Neural cell (in vitro differentiated cells): ENCODE results near the gene KIFC3.

Source experiments
- CTCF ChIP-seq: fragments of 450-650 bp; IDR thresholded peaks from 2 replicates; pipeline ENCODE4 v1.5.1; 2014; ENCODE audit warnings: antibody characterized with exemption, mild to moderate bottlenecking, moderate library complexity; ENCODE audit not compliant: poor library complexity, severe bottlenecking
- EP300 ChIP-seq: fragments of 450-650 bp; conservative IDR thresholded peaks from 2 replicates; pipeline ENCODE4 v1.6.1; 2014; ENCODE audit warnings: antibody characterized with exemption, mild to moderate bottlenecking, moderate library complexity; ENCODE audit not compliant: poor library complexity, severe bottlenecking
- RAD21 ChIP-seq: fragments of 450-650 bp; conservative IDR thresholded peaks from 2 replicates; pipeline ENCODE4 v1.6.1; 2014; ENCODE audit warnings: antibody characterized with exemption, mild to moderate bottlenecking, moderate library complexity

GRCh38 chr16:57798953-57799599, 3.2 kb downstream of the KIFC3 start:
- TF ChIP-seq RAD21: no peak
- no peak for TF ChIP-seq CTCF
- no peak for TF ChIP-seq EP300
